Testis (tissue), 2 donors: ENCODE data around the gene CCDC167.

Experiments
- CTCF ChIP-seq, 3 experiments: fragments of 450-650 bp in 2 of 3; fragments of 200-600 bp in 1 of 3; sonication (generic) in 1 of 3; IDR thresholded peaks; one replicate each; pipeline ENCODE4 v1.5.1; 2016 to 2019; ENCODE audit warnings: antibody characterized with exemption in 3 of 3, mild to moderate bottlenecking in 2 of 3, moderate library complexity in 1 of 3
- POLR2A ChIP-seq: fragments of 450-650 bp; IDR thresholded peaks from one replicate; pipeline ENCODE4 v1.6.1; 2017; ENCODE audit warnings: antibody characterized with exemption, mild to moderate bottlenecking, moderate library complexity

DNA sequence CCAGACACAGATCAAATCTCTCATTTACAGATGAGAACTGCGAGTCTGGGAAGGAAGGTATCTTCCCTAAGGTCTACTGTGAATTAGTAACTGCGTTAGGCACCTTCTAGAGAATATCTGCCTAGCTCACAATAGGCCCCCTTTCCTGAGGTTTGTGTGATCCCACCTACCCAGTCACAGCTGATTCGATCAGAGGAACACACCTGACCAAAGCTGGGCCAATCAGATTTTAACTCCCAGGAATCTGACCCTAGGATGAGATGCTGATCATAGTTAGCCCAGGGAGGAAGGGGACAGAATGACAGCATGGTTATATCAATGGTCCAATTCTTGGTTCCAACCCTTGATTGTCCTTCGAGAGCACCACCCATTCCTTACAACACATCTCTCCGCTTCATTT, 7.4 kb upstream of the CCDC167 start:
- TF ChIP-seq CTCF (IDR thresholded peaks at IDR 0.05) (no peak), POLR2A (no peak)
